Neuronal stem cell (in vitro differentiated cells): Measurements from ENCODE around the gene ZNF473.
"Not testable (repeated sequence)": the region's sequence is repeated elsewhere in the genome, so short reads cannot be mapped to it uniquely, and the experiment has no call there.

Experiments used
- DNase-seq: peaks from one replicate; pipeline ENCODE4 v3.0.0-alpha.2; 2013; ENCODE audit warnings: low spot score
- H2AFZ ChIP-seq: one replicate; pipeline ENCODE4 v1.6.1; 2013; ENCODE audit warnings: mild to moderate bottlenecking, low read length, inconsistent platforms
- H2AK5ac ChIP-seq: 2 replicates; pipeline ENCODE4 v1.6.1; 2013; ENCODE audit warnings: low read depth, mild to moderate bottlenecking, inconsistent platforms, low read length, moderate library complexity, mixed read lengths
- H2BK120ac ChIP-seq: 2 replicates; pipeline ENCODE4 v1.6.1; 2013; ENCODE audit warnings: low read depth, mild to moderate bottlenecking, inconsistent platforms, low read length, moderate library complexity, mixed read lengths
- H2BK12ac ChIP-seq: one replicate; pipeline ENCODE4 v1.6.1; 2013; ENCODE audit warnings: low read length, inconsistent platforms
- H2BK15ac ChIP-seq: 2 replicates; pipeline ENCODE4 v1.6.1; 2013; ENCODE audit warnings: mild to moderate bottlenecking, low read length, inconsistent platforms, mixed read lengths
- H2BK5ac ChIP-seq: one replicate; pipeline ENCODE4 v1.6.1; 2013; ENCODE audit warnings: inconsistent platforms, mild to moderate bottlenecking, low read length, moderate library complexity
- H3K14ac ChIP-seq: one replicate; pipeline ENCODE4 v1.6.1; 2013; ENCODE audit warnings: low read length, inconsistent platforms
- H3K18ac ChIP-seq: 2 replicates; pipeline ENCODE4 v1.6.1; 2013; ENCODE audit warnings: low read length, inconsistent platforms
- H3K23ac ChIP-seq: 2 replicates; pipeline ENCODE4 v1.6.1; 2013; ENCODE audit warnings: low read depth, mild to moderate bottlenecking, mixed read lengths, low read length, inconsistent platforms; ENCODE audit not compliant: poor library complexity
- H3K27ac ChIP-seq: replicated peaks from 3 replicates; pipeline ENCODE4 v1.5.1; 2013; ENCODE audit warnings: low read length, inconsistent platforms
- H3K27me3 ChIP-seq, 3 experiments: 2 replicates each; pipeline ENCODE4 v1.6.1; 2013; ENCODE audit warnings: low read length in 3 of 3, mild to moderate bottlenecking in 2 of 3, inconsistent platforms in 1 of 3, low read depth in 1 of 3, mixed read lengths in 1 of 3, moderate library complexity in 1 of 3; ENCODE audit not compliant: control insufficient read depth in 3 of 3, insufficient read depth in 3 of 3
- H3K36me3 ChIP-seq, 2 donors: replicated peaks in 1 of 2; 2 replicates each; pipeline ENCODE4 v1.6.1; 2013; ENCODE audit warnings: low read length in 2 of 2; ENCODE audit not compliant: control insufficient read depth in 2 of 2, insufficient read depth in 2 of 2
- H3K4ac ChIP-seq: 2 replicates; pipeline ENCODE4 v1.6.1; 2013; ENCODE audit warnings: inconsistent platforms, mild to moderate bottlenecking, low read length, moderate library complexity
- H3K4me1 ChIP-seq, 2 donors: 1 replicate in 1 of 2; 2 replicates in 1 of 2; pipeline ENCODE4 v1.6.1; 2013; ENCODE audit warnings: low read length in 2 of 2, low read depth in 1 of 2; ENCODE audit not compliant: control insufficient read depth in 2 of 2, insufficient read depth in 1 of 2
- H3K4me2 ChIP-seq: one replicate; pipeline ENCODE4 v1.6.1; 2013; ENCODE audit warnings: mild to moderate bottlenecking, low read length, inconsistent platforms; ENCODE audit not compliant: insufficient read depth, poor library complexity, severe bottlenecking
- H3K4me3 ChIP-seq, 2 donors: 2 replicates each; pipeline ENCODE4 v1.5.1; 2013; ENCODE audit warnings: low read length in 2 of 2, mild to moderate bottlenecking in 2 of 2, inconsistent platforms in 1 of 2, moderate library complexity in 1 of 2
- H3K79me1 ChIP-seq: one replicate; pipeline ENCODE4 v1.6.1; 2013; ENCODE audit warnings: low read depth, mild to moderate bottlenecking, inconsistent platforms, low read length, moderate library complexity
- H3K9ac ChIP-seq: one replicate; pipeline ENCODE4 v1.6.1; 2013; ENCODE audit warnings: mild to moderate bottlenecking, low read depth, low read length, inconsistent platforms; ENCODE audit not compliant: poor library complexity
- H3K9me3 ChIP-seq, 2 donors: replicated peaks in 1 of 2; 2 replicates each; pipeline versions ENCODE3 to v1.6.1; 2013; ENCODE audit warnings: low read length in 2 of 2, mild to moderate bottlenecking in 2 of 2, inconsistent platforms in 1 of 2, low read depth in 1 of 2, mixed read lengths in 1 of 2, moderate library complexity in 1 of 2; ENCODE audit not compliant: control insufficient read depth in 2 of 2, insufficient read depth in 1 of 2
- H4K8ac ChIP-seq: one replicate; pipeline ENCODE4 v1.6.1; 2013; ENCODE audit warnings: low read depth, mild to moderate bottlenecking, inconsistent platforms, low read length, moderate library complexity
- H4K91ac ChIP-seq: one replicate; pipeline ENCODE4 v1.6.1; 2013; ENCODE audit warnings: low read length, low read depth, mild to moderate bottlenecking, inconsistent platforms; ENCODE audit not compliant: poor library complexity
- WGBS, 2 donors: extraction: QIAGEN DNeasy Blood & Tissue Kit; methylation state at CpG; one replicate each; pipeline ENCODE4 v1.1.7; 2013; ENCODE audit warnings: missing lambda C conversion rate in 2 of 2, mixed read lengths in 1 of 2; ENCODE audit not compliant: insufficient read length in 2 of 2, insufficient replicate concordance in 1 of 2; ENCODE audit errors: extremely low coverage in 2 of 2; 5-methylcytosine and 5-hydroxymethylcytosine counted together

Gene ZNF473

GRCh38 chr19:50100946-50101345 lies 75.1 kb downstream of the ZNF473 start:
- H3K9me3 ChIP-seq, H3K14ac ChIP-seq, DNase-seq, H3K4me3 ChIP-seq, H2BK12ac ChIP-seq, H2BK120ac ChIP-seq, H3K9ac ChIP-seq, H4K91ac ChIP-seq, H2BK5ac ChIP-seq, H2AK5ac ChIP-seq, H4K8ac ChIP-seq, H3K23ac ChIP-seq, H3K4me2 ChIP-seq, H3K27me3 ChIP-seq, H2AFZ ChIP-seq, H3K36me3 ChIP-seq, H3K27ac ChIP-seq, H3K79me1 ChIP-seq, H3K18ac ChIP-seq, H2BK15ac ChIP-seq, H3K4me1 ChIP-seq, H3K4ac ChIP-seq: not testable (repeated sequence)
- no CpG with 5 or more reads among the region's 13 CpGs for WGBS, 2 donors
